Measurements from ENCODE around the gene MDFIC. TPM values are rescaled to one million over a fixed set of nuclear protein-coding genes. Genes with fewer than 3 reads are reported as not detected.

Gene MDFIC
- total and polyA plus RNA-seq, 5 donors from 2014 or later = 65.1 to 99.9 (median 87.0) TPM

DNA sequence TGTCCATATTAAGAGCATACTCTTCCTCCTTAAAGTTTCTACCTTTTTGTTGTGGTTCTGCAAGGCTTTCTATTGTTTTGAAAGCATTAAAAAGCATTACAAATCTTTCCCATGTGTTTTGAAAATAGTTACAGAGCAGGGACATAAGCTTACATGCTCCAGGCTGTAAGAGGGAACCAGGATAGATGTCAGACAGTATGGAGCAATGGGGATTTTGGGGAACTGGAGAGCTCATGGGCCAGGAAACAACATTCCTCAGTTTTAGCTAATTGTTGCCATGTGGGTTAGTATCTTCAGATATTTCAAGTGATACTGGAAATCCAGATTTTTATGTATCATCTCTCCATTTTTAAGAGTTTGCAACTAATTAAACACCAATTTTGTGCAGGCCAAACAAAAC is 3.5 kb downstream of the MDFIC start:
- H3K36me3 Mint-ChIP-seq = no peaks in the 10 kb centered on the region
- Histone ChIP-seq H3K4me3 (ENCODE audit: low read depth, low read length) (peak overlapping the region; percentile 95), H3K9me3 (ENCODE audit: control insufficient read depth in 2 of 2, low read length in 2 of 2) (no peaks in the 10 kb centered on the region), H3K27me3 (ENCODE audit: control insufficient read depth, insufficient read depth, low read length) (no peaks in the 10 kb centered on the region), H3K4me1 (ENCODE audit: control insufficient read depth, insufficient read depth, low read length, poor library complexity, severe bottlenecking) (peaks cover 71% of the 10 kb centered on the region), H3K36me3 (ENCODE audit: control insufficient read depth, insufficient read depth, low read length) (no peaks in the 10 kb centered on the region), H3K27ac (ENCODE audit: insufficient read depth, low read length, poor library complexity, severe bottlenecking) (peak overlapping the region; percentile 90)
- ATAC-seq (ENCODE audit: low read depth in 2 of 2) = no peak
- DNase-seq = no peak
- H3K27me3 Mint-ChIP-seq = no peaks in the 10 kb centered on the region
- H3K27ac Mint-ChIP-seq = peak overlapping the region; percentile 88 to 99 (median 94)
- H3K4me1 Mint-ChIP-seq = peaks cover 24 to 37% (median 29%) of the 10 kb centered on the region in 4 donors
- peak overlapping the region; percentile 89 to 97 (median 95) for H3K4me3 Mint-ChIP-seq
- H3K9me3 Mint-ChIP-seq = no peaks in the 10 kb centered on the region

GRCh38 chr7:114928060-114928459 is 6.2 kb downstream of the MDFIC start:
- Mint-ChIP-seq H3K27me3 (no peaks in the 10 kb centered on the region), H3K36me3 (no peaks in the 10 kb centered on the region), H3K27ac (no peak overlapping the region), H3K4me1 (peaks cover 21 to 46% (median 34%) of the 10 kb centered on the region in 4 donors), H3K9me3 (no peaks in the 10 kb centered on the region), H3K4me3 (no peak overlapping the region)
- DNase-seq (no peak), ATAC-seq (ENCODE audit: low read depth in 2 of 2) (no peak)
- Histone ChIP-seq H3K36me3 (ENCODE audit: control insufficient read depth, insufficient read depth, low read length) (no peaks in the 10 kb centered on the region), H3K27ac (ENCODE audit: insufficient read depth, low read length, poor library complexity, severe bottlenecking) (peak overlapping the region; percentile 90), H3K4me1 (ENCODE audit: control insufficient read depth, insufficient read depth, low read length, poor library complexity, severe bottlenecking) (peaks cover 92% of the 10 kb centered on the region), H3K27me3 (ENCODE audit: control insufficient read depth, insufficient read depth, low read length) (no peaks in the 10 kb centered on the region), H3K4me3 (ENCODE audit: low read depth, low read length) (peak overlapping the region; percentile 95), H3K9me3 (ENCODE audit: control insufficient read depth in 2 of 2, low read length in 2 of 2) (no peaks in the 10 kb centered on the region)

DNA sequence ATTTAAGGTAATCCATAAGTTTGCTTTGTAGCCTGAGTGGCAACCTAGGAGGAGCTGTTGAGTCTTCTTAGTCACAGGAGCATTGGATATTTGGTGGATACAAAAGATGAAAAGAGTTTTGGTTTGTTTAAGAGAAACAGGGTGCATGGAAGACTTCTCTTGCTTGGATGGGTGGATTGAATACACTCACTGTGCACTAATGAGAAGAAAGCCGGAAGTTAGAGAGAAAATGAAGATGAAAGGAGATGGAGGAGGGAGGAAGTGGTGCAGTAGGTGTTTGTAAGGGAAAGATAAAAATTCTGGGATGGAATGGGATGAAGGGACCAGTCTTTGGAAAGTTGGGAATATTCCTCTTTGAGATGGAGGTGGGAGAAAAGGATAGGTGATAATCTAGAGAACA is 7.7 kb downstream of the MDFIC start:
- Histone ChIP-seq H3K36me3 (ENCODE audit: control insufficient read depth, insufficient read depth, low read length) (no peaks in the 10 kb centered on the region), H3K9me3 (ENCODE audit: control insufficient read depth in 2 of 2, low read length in 2 of 2) (no peaks in the 10 kb centered on the region), H3K27ac (ENCODE audit: insufficient read depth, low read length, poor library complexity, severe bottlenecking) (peak overlapping the region; percentile 47), H3K4me3 (ENCODE audit: low read depth, low read length) (peak overlapping the region; percentile 87), H3K27me3 (ENCODE audit: control insufficient read depth, insufficient read depth, low read length) (no peaks in the 10 kb centered on the region), H3K4me1 (ENCODE audit: control insufficient read depth, insufficient read depth, low read length, poor library complexity, severe bottlenecking) (peaks cover 96% of the 10 kb centered on the region)
- Mint-ChIP-seq H3K36me3 (no peaks in the 10 kb centered on the region), H3K9me3 (no peaks in the 10 kb centered on the region), H3K27me3 (no peaks in the 10 kb centered on the region), H3K4me3 (no peak overlapping the region), H3K27ac (no peak overlapping the region), H3K4me1 (peaks cover 21 to 59% (median 38%) of the 10 kb centered on the region in 4 donors)
- ATAC-seq (ENCODE audit: low read depth in 2 of 2) (no peak), DNase-seq (no peak)

GRCh38 chr7:114930107-114930661 is 8.3 kb downstream of the MDFIC start:
- Mint-ChIP-seq H3K36me3 (no peaks in the 10 kb centered on the region), H3K27me3 (no peaks in the 10 kb centered on the region), H3K27ac (no peak overlapping the region), H3K4me1 (peaks cover 19 to 62% (median 37%) of the 10 kb centered on the region in 4 donors), H3K9me3 (no peaks in the 10 kb centered on the region), H3K4me3 (no peak overlapping the region)
- Histone ChIP-seq H3K9me3 (ENCODE audit: control insufficient read depth in 2 of 2, low read length in 2 of 2) (no peaks in the 10 kb centered on the region), H3K27me3 (ENCODE audit: control insufficient read depth, insufficient read depth, low read length) (no peaks in the 10 kb centered on the region), H3K36me3 (ENCODE audit: control insufficient read depth, insufficient read depth, low read length) (no peaks in the 10 kb centered on the region), H3K27ac (ENCODE audit: insufficient read depth, low read length, poor library complexity, severe bottlenecking) (peak overlapping the region; percentile 73), H3K4me3 (ENCODE audit: low read depth, low read length) (peak overlapping the region; percentile 87), H3K4me1 (ENCODE audit: control insufficient read depth, insufficient read depth, low read length, poor library complexity, severe bottlenecking) (peaks cover 94% of the 10 kb centered on the region)
- DNase-seq = no peak
- no peak for ATAC-seq (ENCODE audit: low read depth in 2 of 2)

GRCh38 chr7:114930829-114931655 is 9.1 kb downstream of the MDFIC start:
- ATAC-seq (ENCODE audit: low read depth in 2 of 2) (peak; percentile 52 to 59), DNase-seq (peak in 1 of 3 donors; percentile 57)
- Histone ChIP-seq H3K27me3 (ENCODE audit: control insufficient read depth, insufficient read depth, low read length) (no peaks in the 10 kb centered on the region), H3K4me1 (ENCODE audit: control insufficient read depth, insufficient read depth, low read length, poor library complexity, severe bottlenecking) (peaks cover 94% of the 10 kb centered on the region), H3K27ac (ENCODE audit: insufficient read depth, low read length, poor library complexity, severe bottlenecking) (peak overlapping the region; percentile 73), H3K4me3 (ENCODE audit: low read depth, low read length) (peak overlapping the region; percentile 87), H3K36me3 (ENCODE audit: control insufficient read depth, insufficient read depth, low read length) (no peaks in the 10 kb centered on the region), H3K9me3 (ENCODE audit: control insufficient read depth in 2 of 2, low read length in 2 of 2) (no peaks in the 10 kb centered on the region)
- H3K27ac Mint-ChIP-seq = peak overlapping the region in 2 of 3 donors; percentile 70 to 80
- H3K4me3 Mint-ChIP-seq = no peak overlapping the region
- peaks cover 11 to 62% (median 31%) of the 10 kb centered on the region in 4 donors for H3K4me1 Mint-ChIP-seq
- no peaks in the 10 kb centered on the region for H3K9me3 Mint-ChIP-seq
- no peaks in the 10 kb centered on the region for H3K27me3 Mint-ChIP-seq
- H3K36me3 Mint-ChIP-seq = no peaks in the 10 kb centered on the region

DNA sequence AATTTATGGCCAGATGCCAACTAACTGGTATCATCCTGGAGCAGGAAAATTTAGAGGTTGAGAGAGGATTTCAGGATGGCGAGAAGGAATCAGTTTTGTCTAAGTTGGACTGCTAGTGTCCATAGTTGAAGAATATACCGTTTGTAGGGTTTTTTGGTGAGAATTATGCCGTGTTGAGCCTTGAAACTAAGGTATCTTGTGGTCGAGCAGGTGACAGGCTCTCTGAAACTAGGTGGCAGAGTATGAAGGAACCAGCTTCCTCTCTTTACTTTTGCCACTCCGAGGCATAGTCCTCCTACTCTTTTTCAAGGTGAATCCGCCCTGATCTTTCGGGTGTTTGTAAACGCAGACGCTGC is 9.7 kb downstream of the MDFIC start:
- Mint-ChIP-seq H3K4me3 (no peak overlapping the region), H3K27ac (peak overlapping the region in 2 of 3 donors; percentile 70 to 80), H3K9me3 (no peaks in the 10 kb centered on the region), H3K27me3 (no peaks in the 10 kb centered on the region), H3K36me3 (no peaks in the 10 kb centered on the region), H3K4me1 (peaks cover 5 to 61% (median 28%) of the 10 kb centered on the region in 4 donors)
- H3K4me3 ChIP-seq (ENCODE audit: low read depth, low read length) = peak overlapping the region; percentile 87
- H3K27ac ChIP-seq (ENCODE audit: insufficient read depth, low read length, poor library complexity, severe bottlenecking) = peak overlapping the region; percentile 73
- DNase-seq (peak; percentile 10 to 82 (median 55)), ATAC-seq (ENCODE audit: low read depth in 2 of 2) (peak; percentile 79 to 82)
- H3K4me1 ChIP-seq (ENCODE audit: control insufficient read depth, insufficient read depth, low read length, poor library complexity, severe bottlenecking) = peaks cover 94% of the 10 kb centered on the region
- H3K9me3 ChIP-seq (ENCODE audit: control insufficient read depth in 2 of 2, low read length in 2 of 2) = no peaks in the 10 kb centered on the region
- H3K36me3 ChIP-seq (ENCODE audit: control insufficient read depth, insufficient read depth, low read length) = no peaks in the 10 kb centered on the region
- H3K27me3 ChIP-seq (ENCODE audit: control insufficient read depth, insufficient read depth, low read length) = no peaks in the 10 kb centered on the region

- no peak for ATAC-seq (ENCODE audit: low read depth in 2 of 2)
- Histone ChIP-seq H3K27me3 (ENCODE audit: control insufficient read depth, insufficient read depth, low read length) (no peaks in the 10 kb centered on the region), H3K4me1 (ENCODE audit: control insufficient read depth, insufficient read depth, low read length, poor library complexity, severe bottlenecking) (peaks cover 86% of the 10 kb centered on the region), H3K9me3 (ENCODE audit: control insufficient read depth in 2 of 2, low read length in 2 of 2) (no peaks in the 10 kb centered on the region), H3K36me3 (ENCODE audit: control insufficient read depth, insufficient read depth, low read length) (no peaks in the 10 kb centered on the region), H3K4me3 (ENCODE audit: low read depth, low read length) (peak overlapping the region; percentile 87), H3K27ac (ENCODE audit: insufficient read depth, low read length, poor library complexity, severe bottlenecking) (peak overlapping the region; percentile 73)
- Mint-ChIP-seq H3K4me1 (peaks cover 7 to 58% (median 29%) of the 10 kb centered on the region in 4 donors), H3K36me3 (peaks cover 3% of the 10 kb centered on the region), H3K27ac (peak overlapping the region; percentile 2 to 77 (median 70)), H3K27me3 (no peaks in the 10 kb centered on the region), H3K9me3 (no peaks in the 10 kb centered on the region), H3K4me3 (peak overlapping the region in 2 of 4 donors; percentile 24 to 52)
- no peak for DNase-seq
Observed at GRCh38 chr7:114932991-114933390, 11.1 kb downstream of the MDFIC start.
